Measurements from ENCODE around the gene NKTR. TPM values are rescaled to one million over a fixed set of nuclear protein-coding genes. Genes with fewer than 3 reads are reported as not detected.

The NKTR gene
- total RNA-seq, 1 experiment from 2014 or later = 2.7 TPM

Other genes starting within 250 kb of the NKTR start
- not detected in 2 replicates for gene LYZL4, start 190.1 kb upstream of the NKTR start, total RNA-seq (2014; rRNA removed; shearing (Covaris generic); ENCODE audit: low replicate concordance)
- not detected in 2 replicates for gene VIPR1, start 98.0 kb upstream of the NKTR start, total RNA-seq (2014; rRNA removed; shearing (Covaris generic); ENCODE audit: low replicate concordance)
- gene SEC22C, start 18.7 kb upstream of the NKTR start, total RNA-seq (2014; rRNA removed; shearing (Covaris generic); ENCODE audit: low replicate concordance) = 33.5 and 44.1 TPM in 2 replicates
- 16.3 and 33.3 TPM in 2 replicates for gene SS18L2, start 9.8 kb upstream of the NKTR start, total RNA-seq (2014; rRNA removed; shearing (Covaris generic); ENCODE audit: low replicate concordance)
- gene ZBTB47, start 53.0 kb downstream of the NKTR start, total RNA-seq (2014; rRNA removed; shearing (Covaris generic); ENCODE audit: low replicate concordance) = 2.6 and 3.9 TPM in 2 replicates
- not detected in 2 replicates for gene KLHL40, start 84.9 kb downstream of the NKTR start, total RNA-seq (2014; rRNA removed; shearing (Covaris generic); ENCODE audit: low replicate concordance)
- not detected in 2 replicates for gene HHATL, start 102.1 kb downstream of the NKTR start, total RNA-seq (2014; rRNA removed; shearing (Covaris generic); ENCODE audit: low replicate concordance)
- gene CCDC13, start 172.6 kb downstream of the NKTR start, total RNA-seq (2014; rRNA removed; shearing (Covaris generic); ENCODE audit: low replicate concordance) = not detected in 2 replicates
- gene HIGD1A, start 203.8 kb downstream of the NKTR start, total RNA-seq (2014; rRNA removed; shearing (Covaris generic); ENCODE audit: low replicate concordance) = 68.3 and 98.8 TPM in 2 replicates
- gene ACKR2, start 208.8 kb downstream of the NKTR start, total RNA-seq (2014; rRNA removed; shearing (Covaris generic); ENCODE audit: low replicate concordance) = 0.74 TPM in 1 of 2 replicates, not detected in the other

Data from Caki2 (cell line).